Omental fat pad (tissue), 4 donors: ENCODE measurements around the gene MACROD1. TPM values are rescaled to one million over a fixed set of nuclear protein-coding genes. Genes with fewer than 3 reads are reported as not detected.

Experiments
- ATAC-seq: fragments of 150-250 bp; one replicate; pipeline ENCODE4 v1.9.1; 2016; ENCODE audit warnings: mild to moderate bottlenecking, moderate library complexity; ENCODE audit not compliant: low FRiP score
- DNase-seq: peaks from one replicate; pipeline ENCODE4 v3.0.0-alpha.2; 2019; ENCODE audit warnings: low spot score
- total RNA-seq, 4 donors: library from RNA; depleted of rRNA; stranded (reverse); fragments of >200 nt; gene quantifications; one replicate each; pipeline ENCODE4 v1.1.0, GENCODE V29; 2016
- TF ChIP-seq, protein P1 (sequence below), 3 donors: fragments of 450-650 bp; IDR thresholded peaks; one replicate each; pipeline ENCODE4 v1.5.1; 2016 to 2017; ENCODE audit warnings: antibody characterized with exemption in 3 of 3, mild to moderate bottlenecking in 3 of 3, moderate library complexity in 2 of 3

MACROD1 gene
- total RNA-seq, 4 donors from 2014 or later = 13.8 to 40.9 (median 26.2) TPM

DNA sequence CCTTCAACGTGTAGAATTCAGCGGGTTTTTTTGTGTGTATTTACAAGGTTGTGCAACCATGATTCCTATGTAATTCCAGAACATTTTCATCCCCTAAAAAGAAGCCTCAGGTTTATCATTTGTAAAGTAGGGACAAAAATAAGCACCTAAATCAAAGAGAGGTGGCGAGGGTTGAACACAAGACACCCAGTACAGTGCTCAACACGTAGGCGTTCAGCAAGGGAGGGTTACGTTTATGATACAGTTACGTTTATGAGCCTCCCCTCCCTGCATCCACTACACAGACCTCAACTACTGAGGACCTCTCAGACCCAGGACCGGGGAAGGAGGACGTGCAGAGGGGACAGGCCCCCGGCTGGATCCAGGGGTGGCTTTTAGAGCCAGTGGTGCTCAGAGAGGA lies 85.5 kb downstream of the MACROD1 start:
- TF ChIP-seq, protein P1, sequence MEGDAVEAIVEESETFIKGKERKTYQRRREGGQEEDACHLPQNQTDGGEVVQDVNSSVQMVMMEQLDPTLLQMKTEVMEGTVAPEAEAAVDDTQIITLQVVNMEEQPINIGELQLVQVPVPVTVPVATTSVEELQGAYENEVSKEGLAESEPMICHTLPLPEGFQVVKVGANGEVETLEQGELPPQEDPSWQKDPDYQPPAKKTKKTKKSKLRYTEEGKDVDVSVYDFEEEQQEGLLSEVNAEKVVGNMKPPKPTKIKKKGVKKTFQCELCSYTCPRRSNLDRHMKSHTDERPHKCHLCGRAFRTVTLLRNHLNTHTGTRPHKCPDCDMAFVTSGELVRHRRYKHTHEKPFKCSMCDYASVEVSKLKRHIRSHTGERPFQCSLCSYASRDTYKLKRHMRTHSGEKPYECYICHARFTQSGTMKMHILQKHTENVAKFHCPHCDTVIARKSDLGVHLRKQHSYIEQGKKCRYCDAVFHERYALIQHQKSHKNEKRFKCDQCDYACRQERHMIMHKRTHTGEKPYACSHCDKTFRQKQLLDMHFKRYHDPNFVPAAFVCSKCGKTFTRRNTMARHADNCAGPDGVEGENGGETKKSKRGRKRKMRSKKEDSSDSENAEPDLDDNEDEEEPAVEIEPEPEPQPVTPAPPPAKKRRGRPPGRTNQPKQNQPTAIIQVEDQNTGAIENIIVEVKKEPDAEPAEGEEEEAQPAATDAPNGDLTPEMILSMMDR (IDR thresholded peaks at IDR 0.05) = no peak
- ATAC-seq (no peak), DNase-seq (no peak)

DNA sequence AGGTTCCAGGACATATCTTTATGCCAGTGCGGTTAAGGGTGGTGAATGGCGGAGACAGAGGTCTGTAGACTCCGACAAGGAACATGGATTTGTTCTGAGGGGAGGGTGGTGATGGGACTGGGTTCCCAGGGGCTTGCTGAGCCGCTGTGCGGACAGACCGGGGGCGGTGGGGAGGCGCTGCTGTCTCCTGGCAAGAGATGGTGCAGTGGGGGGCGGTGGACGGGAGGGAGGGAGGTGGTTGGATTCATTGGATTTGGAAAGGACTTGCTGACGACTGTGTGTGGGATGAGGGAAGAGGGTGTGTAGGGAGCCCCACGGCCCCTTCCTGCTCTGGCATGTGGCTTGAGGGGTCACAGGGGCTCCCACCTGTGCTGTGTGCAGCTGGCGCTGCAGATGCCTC lies 87.0 kb downstream of the MACROD1 start:
- ATAC-seq (no peak), DNase-seq (no peak)
- TF ChIP-seq, protein P1 (IDR thresholded peaks at IDR 0.05) = no peak

DNA sequence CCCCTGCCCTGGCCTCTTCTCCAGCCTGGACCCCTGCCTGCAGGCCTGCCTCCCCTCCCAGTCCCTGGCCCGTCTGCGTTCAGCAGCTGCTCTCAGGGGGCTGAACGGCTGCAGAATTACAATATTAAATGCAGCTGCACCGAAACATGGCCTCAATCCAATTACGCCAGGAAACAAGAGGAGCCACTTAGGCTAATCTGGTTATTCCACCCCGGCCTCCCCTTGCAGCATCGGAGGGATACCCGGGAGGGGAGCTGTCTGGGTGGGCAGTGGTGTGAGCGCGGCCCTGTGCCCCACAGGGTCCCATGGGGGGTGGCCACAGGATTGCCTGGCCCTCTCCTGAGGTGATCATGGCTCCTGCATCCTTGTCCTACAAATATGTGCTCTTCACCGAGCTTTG lies 87.6 kb downstream of the MACROD1 start:
- TF ChIP-seq, protein P1 (IDR thresholded peaks at IDR 0.05) = no peak
- ATAC-seq = no peak

DNA sequence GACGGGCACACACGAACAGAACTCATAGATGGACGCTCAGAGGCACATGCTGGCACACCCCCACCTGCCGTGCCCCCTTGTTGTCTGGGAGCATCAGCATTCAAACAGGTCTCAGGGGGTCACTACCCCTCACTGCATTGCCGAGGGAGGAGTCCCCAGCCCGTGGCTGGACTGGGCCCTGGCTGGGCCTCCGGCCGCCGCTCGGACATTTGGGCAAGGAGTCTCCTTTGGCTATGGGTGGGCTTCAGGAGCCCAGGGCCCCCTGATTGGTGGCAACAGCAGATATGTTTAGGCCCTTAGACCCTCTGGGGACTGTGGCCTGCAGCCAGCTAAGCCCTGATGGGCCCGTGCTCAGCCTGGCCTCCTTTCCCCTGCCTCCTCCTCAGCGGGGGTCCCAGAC lies 88.3 kb downstream of the MACROD1 start:
- TF ChIP-seq, protein P1 (IDR thresholded peaks at IDR 0.05) = no peak
- ATAC-seq (no peak), DNase-seq (no peak)

More for the DNA sequence above, 87.6 kb downstream of the MACROD1 start:
- DNase-seq = no peak

DNA sequence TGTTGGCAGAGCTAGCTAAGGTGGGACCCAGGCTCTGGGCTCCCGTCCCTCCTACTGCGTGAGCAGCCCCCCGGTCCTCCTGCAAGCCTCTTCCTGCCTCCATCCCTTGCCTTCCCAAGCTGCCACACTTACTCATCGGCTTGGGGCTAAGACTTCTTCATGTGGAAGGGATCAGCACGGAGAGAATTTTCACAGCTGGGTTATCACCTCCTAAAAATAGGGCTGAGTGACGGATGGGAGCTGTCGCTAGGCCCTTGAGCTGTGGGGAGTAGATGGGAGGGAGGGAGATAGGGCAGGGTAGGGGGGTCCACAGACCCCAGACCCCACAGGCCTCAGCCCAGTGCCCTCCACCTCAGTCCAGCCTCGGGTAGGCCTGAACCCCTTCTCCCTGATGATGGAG lies 89.2 kb downstream of the MACROD1 start:
- ATAC-seq (no peak), DNase-seq (no peak)
- TF ChIP-seq, protein P1 (IDR thresholded peaks at IDR 0.05) = no peak

DNA sequence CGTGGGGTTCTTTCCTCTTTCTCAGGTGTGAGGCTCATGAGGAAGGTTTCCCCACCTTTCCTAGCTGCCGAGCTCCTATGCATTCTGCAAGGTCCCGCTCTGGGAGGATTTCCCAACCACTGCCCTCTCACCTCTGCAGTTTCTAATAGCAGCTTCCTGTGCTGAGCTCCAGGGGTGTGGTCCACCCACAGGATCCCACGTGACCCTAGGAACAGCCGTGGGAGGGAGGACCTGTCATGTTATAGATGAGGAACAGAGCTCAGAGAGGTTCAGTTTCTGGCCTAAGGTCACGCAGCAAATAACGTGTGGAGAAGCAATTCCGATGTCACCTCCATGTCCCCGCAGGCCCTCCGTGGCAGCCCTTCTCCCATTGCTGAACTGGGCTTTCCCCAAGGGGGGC lies 91.7 kb downstream of the MACROD1 start:
- TF ChIP-seq, protein P1 (IDR thresholded peaks at IDR 0.05) = no peak
- ATAC-seq (no peak), DNase-seq (no peak)

DNA sequence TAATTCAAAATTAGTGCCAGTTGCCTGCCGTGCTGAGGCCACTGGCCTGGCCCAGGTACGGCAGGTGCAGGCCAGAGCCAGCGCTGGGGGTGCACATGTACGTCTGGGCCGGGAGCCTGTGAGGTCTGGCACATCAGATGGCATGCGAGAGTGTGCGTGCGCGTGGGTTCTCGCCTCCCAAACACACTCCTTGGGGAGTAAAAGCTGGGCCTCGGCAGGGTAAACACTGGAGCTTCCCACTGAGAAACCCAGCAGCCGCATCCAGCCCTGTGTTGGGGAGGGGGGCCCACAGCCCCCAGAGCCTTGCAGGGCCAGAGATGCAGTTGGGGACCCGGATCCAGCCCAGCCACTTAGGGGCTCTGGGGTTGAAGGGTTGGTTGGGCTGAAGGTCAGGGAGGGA lies 92.4 kb downstream of the MACROD1 start:
- no peak for DNase-seq
- TF ChIP-seq, protein P1 (IDR thresholded peaks at IDR 0.05) = no peak
- no peak for ATAC-seq
